HL-60/S4 treated with retinoic acid at 250 ng/mL for 4 days and 3 days (cell line): ENCODE measurements around the gene MEOX2.

ENCODE experiments used
- in situ Hi-C: fragments of 300-500 bp; cut with MboI; formaldehyde crosslinking; loops from 2 replicates; pipeline ENCODE4 v1.7.0; 2022; ENCODE audit warnings: low sequenced_read_pairs

MEOX2 gene

DNA sequence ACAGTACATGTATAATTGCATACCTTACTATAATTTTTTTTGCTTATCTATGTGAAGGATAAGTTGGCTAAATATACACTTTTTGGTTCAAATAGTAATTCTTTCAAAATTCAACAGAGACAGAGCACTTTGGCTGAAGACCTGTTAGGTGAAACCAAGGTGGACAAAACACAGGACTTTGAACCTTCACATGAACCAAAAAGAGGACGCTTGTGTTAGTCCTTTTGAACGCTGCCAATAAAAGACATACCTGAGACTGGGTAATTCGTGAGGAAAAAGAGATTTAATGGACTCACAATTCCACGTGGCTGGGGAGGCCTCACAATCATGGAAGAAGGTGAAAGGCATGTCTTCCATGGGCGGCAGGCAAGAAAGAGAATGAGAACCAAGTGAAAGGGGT is 120.0 kb downstream of the MEOX2 start:
- in situ Hi-C loops, result no loop called here

DNA sequence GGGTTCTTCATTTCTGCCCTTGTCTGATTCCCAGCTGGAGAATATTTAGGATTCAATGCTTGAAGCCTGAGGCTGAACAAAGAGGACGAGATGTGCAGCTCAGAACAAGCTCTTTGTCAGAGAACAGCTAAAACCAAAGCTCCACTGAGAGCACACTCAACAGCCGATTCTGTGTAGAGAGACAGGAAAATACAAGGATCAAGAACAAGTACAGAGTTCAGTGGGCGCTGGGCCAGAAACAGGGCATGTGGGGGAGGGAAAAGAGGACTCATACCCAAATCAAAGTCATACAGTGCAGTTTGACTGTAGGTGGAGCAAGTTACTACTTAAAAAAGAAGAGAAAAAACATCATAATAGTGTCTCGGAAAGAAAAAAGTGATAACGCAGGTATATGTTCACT is 124.6 kb downstream of the MEOX2 start, which contains the start of gene AGMO:
TSS of gene AGMO (minus strand) at position 181 of the 400 bp plus-strand sequence.
- in situ Hi-C loops, result no loop called here
